GM12878 (cell line): ENCODE measurements around the gene HHIPL1. TPM values are rescaled to one million over a fixed set of nuclear protein-coding genes. Genes with fewer than 3 reads are reported as not detected.

Experiments
- ATAC-seq: fragments of 200-7000 bp; cut with Tn5 transposase; 3 replicates; pipeline ENCODE4 v1.9.1; 2020; ENCODE audit warnings: mild to moderate bottlenecking, moderate library complexity
- BruUV-seq: library from RNA; stranded (reverse); fragments of 400-500 nt; replicated peaks from 2 replicates; lab custom pipeline; 2021; lab: Mats Ljungman, UMichigan
- CTCF ChIA-PET: fragments of 300-600 bp; sonication (Branson Sonifier 250); formaldehyde crosslinking; extraction: SDS; loops from one replicate; lab custom pipeline; 2021; ENCODE audit warnings: inconsistent platforms; lab: Yijun Ruan, JAX
- POLR2A ChIA-PET: fragments of 350-600 bp; formaldehyde crosslinking; extraction: SDS; loops from one replicate; lab custom pipeline; 2021; ENCODE audit warnings: inconsistent platforms; lab: Charles Lee
- RAD21 ChIA-PET: fragments of 300-600 bp; sonication (Branson Sonifier 250); formaldehyde crosslinking; loops from one replicate; lab custom pipeline; 2023; ENCODE audit warnings: antibody characterized with exemption; ENCODE audit not compliant: unreplicated experiment; lab: Charles Lee
- SMC1A ChIA-PET: fragments of 300-600 bp; sonication (Branson Sonifier 250); formaldehyde crosslinking; loops from one replicate; lab custom pipeline; 2023; ENCODE audit not compliant: unreplicated experiment, uncharacterized antibody; lab: Charles Lee
- DNase-seq: peaks from one replicate; pipeline ENCODE4 v3.0.0-alpha.2; 2011; ENCODE audit warnings: low read depth, low spot score
- FAIRE-seq: peaks from 3 replicates; lab custom pipeline; 2011; peaks lifted over from hg19 to GRCh38; lab: Jason Lieb, UNC
- H2AFZ ChIP-seq: 2 replicates; pipeline ENCODE4 v1.6.0; 2011; ENCODE audit warnings: low read depth, low read length, control low read depth; ENCODE audit not compliant: control insufficient read depth
- H3K27ac ChIP-seq: 2 replicates; pipeline ENCODE4 v1.5.1; 2011; ENCODE audit warnings: control low read depth; ENCODE audit not compliant: control insufficient read depth, insufficient read depth
- H3K27me3 ChIP-seq, 2 experiments: replicated peaks in 1 of 2; 2 replicates each; pipeline versions ENCODE4 v1.6.0 to v1.6.1; 2011; ENCODE audit warnings: low read length in 1 of 2; ENCODE audit not compliant: control insufficient read depth in 2 of 2, insufficient read depth in 2 of 2
- H3K36me3 ChIP-seq, 2 experiments: 2 replicates each; pipeline ENCODE4 v1.5.1; 2011; ENCODE audit warnings: low read length in 1 of 2; ENCODE audit not compliant: control insufficient read depth in 2 of 2, insufficient read depth in 2 of 2
- H3K4me1 ChIP-seq: 2 replicates; pipeline ENCODE4 v1.6.1; 2011; ENCODE audit warnings: mild to moderate bottlenecking, low read length, moderate library complexity, mixed read lengths; ENCODE audit not compliant: control insufficient read depth, insufficient read depth
- H3K4me2 ChIP-seq: 2 replicates; pipeline ENCODE4 v1.6.0; 2011; ENCODE audit warnings: control low read depth; ENCODE audit not compliant: control insufficient read depth, insufficient read depth
- H3K4me3 ChIP-seq: fragments of 200-600 bp; sonication (generic); 2 replicates; pipeline ENCODE4 v1.5.1; 2016
- H3K79me2 ChIP-seq: 2 replicates; pipeline ENCODE4 v1.6.0; 2011; ENCODE audit warnings: low read length; ENCODE audit not compliant: control insufficient read depth, insufficient read depth
- H3K9ac ChIP-seq: 2 replicates; pipeline ENCODE4 v1.8.0; 2011; ENCODE audit warnings: low read length, control low read depth, mixed read lengths; ENCODE audit not compliant: control insufficient read depth, insufficient read depth
- H3K9me3 ChIP-seq: replicated peaks from 3 replicates; pipeline ENCODE4 v1.5.1; 2011; ENCODE audit warnings: mild to moderate bottlenecking, low read length; ENCODE audit not compliant: control insufficient read depth, insufficient read depth
- H4K20me1 ChIP-seq: 2 replicates; pipeline ENCODE4 v1.6.0; 2011; ENCODE audit not compliant: control insufficient read depth, insufficient read depth
- ASH2L ChIP-seq: fragments of 300-600, 200-600 bp; sonication (generic); IDR thresholded peaks from 2 replicates; pipeline ENCODE4 v1.6.1; 2017; ENCODE audit warnings: low read depth, mild to moderate bottlenecking, borderline replicate concordance
- CHD1 ChIP-seq: IDR thresholded peaks from 2 replicates; pipeline ENCODE4 v1.6.1; 2012; ENCODE audit warnings: low read depth, low read length, improper control_type of control experiment
- CHD4 ChIP-seq: fragments of 200-600 bp; sonication (generic); IDR thresholded peaks from 2 replicates; pipeline ENCODE4 v1.6.1; 2016; ENCODE audit warnings: mild to moderate bottlenecking
- CTCF ChIP-seq, 3 experiments: IDR thresholded peaks in 2 of 3; conservative IDR thresholded peaks in 1 of 3; 2 replicates each; pipeline ENCODE4 v1.5.1; 2011; ENCODE audit warnings: low read depth in 3 of 3, low read length in 3 of 3, mild to moderate bottlenecking in 3 of 3, control low read depth in 2 of 3, moderate library complexity in 2 of 3, inconsistent platforms in 1 of 3, mixed read lengths in 1 of 3; ENCODE audit not compliant: control insufficient read depth in 2 of 3, insufficient read depth in 1 of 3; ENCODE audit errors: extremely low read depth in 1 of 3
- CUX1 ChIP-seq: IDR thresholded peaks from 2 replicates; pipeline ENCODE4 v1.6.1; 2012; ENCODE audit warnings: improper control_type of control experiment, low read depth, low read length; ENCODE audit not compliant: insufficient replicate concordance
- PAX8 ChIP-seq: fragments of 450-650 bp; IDR thresholded peaks from 2 replicates; pipeline ENCODE4 v1.6.1; 2017; ENCODE audit warnings: mild to moderate bottlenecking, moderate library complexity
- RELB ChIP-seq: fragments of 450-650 bp; IDR thresholded peaks from 2 replicates; pipeline ENCODE4 v1.6.1; 2017; ENCODE audit warnings: low read depth, mild to moderate bottlenecking, moderate library complexity
- SMAD5 ChIP-seq: IDR thresholded peaks from 2 replicates; pipeline ENCODE4 v1.6.1; 2016; ENCODE audit warnings: antibody characterized with exemption, low read depth
- ZZZ3 ChIP-seq: IDR thresholded peaks from 2 replicates; pipeline ENCODE4 v1.6.1; 2011; ENCODE audit warnings: low read depth; ENCODE audit not compliant: control insufficient read depth, insufficient read length
- WGBS: methylation state at CpG from one replicate; pipeline ENCODE4 v1.1.6; 2016; ENCODE audit warnings: low lambda C conversion rate; ENCODE audit not compliant: insufficient replicate concordance, insufficient coverage; ENCODE audit errors: missing lambda C conversion rate; 5-methylcytosine and 5-hydroxymethylcytosine counted together
- in situ Hi-C: fragments of 300-500 bp; cut with MboI; formaldehyde crosslinking; loops from 9 replicates; pipeline ENCODE4 v1.14.3; 2018; ENCODE audit warnings: mixed read lengths
- intact Hi-C: fragments of 100-400 bp; cut with micrococcal nuclease; formaldehyde crosslinking; loops from one replicate; pipeline ENCODE4 v1.14.2; 2022; ENCODE audit not compliant: unreplicated experiment
- polyA plus RNA-seq, 11 experiments: library from polyadenylated mRNA; depleted of rRNA in 4 of 11; unstranded in 6 of 11; stranded (reverse) in 5 of 11; fragments of >200 nt; fragmentation: Nextera tagmentation in 4 of 11; fragmentation: Illumina TruSeq in 1 of 11; extraction: Ambion mirVana in 4 of 11; extraction: Trizol in 1 of 11; gene quantifications; 1 replicate in 1 of 11; 2 replicates in 10 of 11; pipeline versions ENCODE4 v1.2.1 to v1.2.3, GENCODE V29; 2011 to 2016; ENCODE audit warnings: inconsistent platforms in 2 of 11, missing spikeins in 2 of 11, low read depth in 1 of 11
- total RNA-seq, 4 experiments: library from RNA; depleted of rRNA in 3 of 4; stranded (reverse); fragments of >200 nt in 3 of 4; fragmentation: Illumina TruSeq in 1 of 4; extraction: Trizol in 1 of 4; gene quantifications; 2 replicates each; pipeline versions ENCODE4 v1.2.1 to v1.2.3, GENCODE V29; 2013 to 2021

HHIPL1 gene
- total and polyA plus RNA-seq, 10 of the 15 experiments (the other 5 are each of a cell fraction or from before 2014, with no cell fraction given): 0.09 TPM; not detected in 9

GRCh38 chr14:99699861-99700260, 54.9 kb downstream of the HHIPL1 start:
- Histone ChIP-seq H4K20me1 (no peaks in the 10 kb centered on the region), H3K27ac (no peak overlapping the region), H3K4me1 (no peaks in the 10 kb centered on the region), H3K36me3 (no peaks in the 10 kb centered on the region), H3K27me3 (peaks cover 0 to 1% of the 10 kb centered on the region in 2 experiments; a peak in 1 of 4 replicates), H3K4me2 (no peak overlapping the region), H3K79me2 (no peaks in the 10 kb centered on the region), H3K9me3 (peaks cover 2% of the 10 kb centered on the region; the same call in 1 of the 3 replicates), H3K4me3 (no peak overlapping the region), H3K9ac (no peak overlapping the region), H2AFZ (no peak overlapping the region)
- ATAC-seq (no peak), FAIRE-seq (no peak), DNase-seq (no peak)
- 61% methylated on average over 16 of the region's 16 CpGs for WGBS
- in situ Hi-C loops (no loop called here), intact Hi-C loops (no loop called here)
- no peak for TF ChIP-seq RELB
- no peak for TF ChIP-seq ZZZ3
- TF ChIP-seq CHD1: no peak
- TF ChIP-seq CTCF (IDR thresholded peaks at IDR 0.05 in 2 of 3, conservative IDR thresholded peaks at IDR 0.05 in 1 of 3; ENCODE audit: control insufficient read depth in 2 of 3, extremely low read depth in 1 of 3, insufficient read depth in 1 of 3, low read depth in 3 of 3, low read length in 3 of 3): no peak
- no peak for TF ChIP-seq CHD4
- TF ChIP-seq PAX8: no peak
- TF ChIP-seq CUX1: no peak
- TF ChIP-seq SMAD5: no peak
- no peak for TF ChIP-seq ASH2L
- BruUV-seq: no TSS peak
- POLR2A ChIA-PET: no interaction called here
- SMC1A ChIA-PET: interaction anchor here (2.2 kb wide), 1 partner anchor 187 kb away, joined by 5 read pairs; no protein-coding TSS in a partner anchor
- CTCF ChIA-PET: interaction anchor here (1.4 to 1.6 kb wide), 3 partner anchors 10 to 16 kb away, joined by 3 read pairs; partner anchors contain the start of gene CYP46A1
- RAD21 ChIA-PET: no interaction called here
